Measurements from ENCODE around the gene EMP2.

DNA sequence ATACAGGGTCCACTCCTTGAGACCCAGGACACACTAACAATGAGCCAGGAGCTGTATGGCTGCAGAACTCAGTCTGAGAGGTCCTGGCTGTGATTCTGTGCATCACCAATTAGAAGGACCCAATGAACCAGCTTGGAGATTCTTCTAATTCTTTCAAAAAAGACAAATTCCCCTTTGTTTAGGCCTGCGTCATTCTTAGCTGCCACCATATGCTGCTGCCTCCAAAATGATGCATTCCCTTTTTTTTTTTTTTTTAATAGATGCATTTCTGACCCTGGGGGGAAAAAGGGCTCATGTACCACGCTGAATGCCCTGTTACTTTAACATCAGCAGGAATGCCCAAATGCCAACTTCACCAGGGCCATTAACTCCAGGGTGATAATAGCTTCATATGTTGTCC, 28.5 kb downstream of the EMP2 start:
- TF ChIP-seq, protein P1, sequence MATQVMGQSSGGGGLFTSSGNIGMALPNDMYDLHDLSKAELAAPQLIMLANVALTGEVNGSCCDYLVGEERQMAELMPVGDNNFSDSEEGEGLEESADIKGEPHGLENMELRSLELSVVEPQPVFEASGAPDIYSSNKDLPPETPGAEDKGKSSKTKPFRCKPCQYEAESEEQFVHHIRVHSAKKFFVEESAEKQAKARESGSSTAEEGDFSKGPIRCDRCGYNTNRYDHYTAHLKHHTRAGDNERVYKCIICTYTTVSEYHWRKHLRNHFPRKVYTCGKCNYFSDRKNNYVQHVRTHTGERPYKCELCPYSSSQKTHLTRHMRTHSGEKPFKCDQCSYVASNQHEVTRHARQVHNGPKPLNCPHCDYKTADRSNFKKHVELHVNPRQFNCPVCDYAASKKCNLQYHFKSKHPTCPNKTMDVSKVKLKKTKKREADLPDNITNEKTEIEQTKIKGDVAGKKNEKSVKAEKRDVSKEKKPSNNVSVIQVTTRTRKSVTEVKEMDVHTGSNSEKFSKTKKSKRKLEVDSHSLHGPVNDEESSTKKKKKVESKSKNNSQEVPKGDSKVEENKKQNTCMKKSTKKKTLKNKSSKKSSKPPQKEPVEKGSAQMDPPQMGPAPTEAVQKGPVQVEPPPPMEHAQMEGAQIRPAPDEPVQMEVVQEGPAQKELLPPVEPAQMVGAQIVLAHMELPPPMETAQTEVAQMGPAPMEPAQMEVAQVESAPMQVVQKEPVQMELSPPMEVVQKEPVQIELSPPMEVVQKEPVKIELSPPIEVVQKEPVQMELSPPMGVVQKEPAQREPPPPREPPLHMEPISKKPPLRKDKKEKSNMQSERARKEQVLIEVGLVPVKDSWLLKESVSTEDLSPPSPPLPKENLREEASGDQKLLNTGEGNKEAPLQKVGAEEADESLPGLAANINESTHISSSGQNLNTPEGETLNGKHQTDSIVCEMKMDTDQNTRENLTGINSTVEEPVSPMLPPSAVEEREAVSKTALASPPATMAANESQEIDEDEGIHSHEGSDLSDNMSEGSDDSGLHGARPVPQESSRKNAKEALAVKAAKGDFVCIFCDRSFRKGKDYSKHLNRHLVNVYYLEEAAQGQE (IDR thresholded peaks at IDR 0.05; ENCODE audit: insufficient read depth in 1 of 2, low read depth in 2 of 2, low read length in 2 of 2), result no peak
- TF ChIP-seq POLR2AphosphoS5 (IDR thresholded peaks at IDR 0.05; ENCODE audit: low read depth, low read length), result no peak

All from PFSK-1 (cell line).